Measurements from ENCODE around the gene N4BP2. TPM values are rescaled to one million over a fixed set of nuclear protein-coding genes. Genes with fewer than 3 reads are reported as not detected.

Gene N4BP2
- polyA plus RNA-seq, 1 of the 3 experiments (the other 2 are of a cell fraction), result 1.2 TPM

DNA sequence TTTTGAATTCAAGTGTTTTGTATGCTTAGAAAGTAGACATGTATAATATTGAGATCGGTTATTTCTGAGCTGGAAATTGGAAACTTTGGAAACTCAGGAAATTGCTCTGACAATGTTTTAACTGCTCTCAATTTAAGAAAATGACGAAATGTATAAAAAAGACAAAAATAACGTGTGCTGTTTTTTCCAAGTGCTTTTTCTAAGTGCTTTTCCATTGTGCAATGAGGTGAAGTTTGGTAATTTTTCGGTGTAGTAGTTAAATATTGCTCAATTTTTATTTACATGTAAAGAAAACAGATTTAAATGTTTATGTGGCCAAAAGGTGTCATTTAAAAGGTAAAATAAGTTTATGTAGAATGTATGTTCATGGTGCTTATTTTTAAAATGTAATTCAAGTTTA is 100.8 kb downstream of the N4BP2 start:
- Histone ChIP-seq H3K9me2 (no peaks in the 10 kb centered on the region), H3K4me3 (ENCODE audit: low read depth in 2 of 2, low read length in 1 of 2) (no peak overlapping the region), H3K4me1 (ENCODE audit: control insufficient read depth in 1 of 2, insufficient read depth in 2 of 2, low read depth in 1 of 2, low read length in 1 of 2) (no peaks in the 10 kb centered on the region; a peak in 2 of 4 replicates), H3K9ac (no peak overlapping the region), H3K27ac (ENCODE audit: low read depth in 2 of 2, low read length in 1 of 2) (no peak overlapping the region), H3K79me2 (ENCODE audit: insufficient read depth) (no peaks in the 10 kb centered on the region), H2AFZ (ENCODE audit: low read depth) (no peak overlapping the region), H3K36me3 (replicated peaks in 1 of 2; ENCODE audit: control insufficient read depth in 1 of 2, insufficient read depth in 2 of 2, low read length in 1 of 2) (peaks cover 4 to 23% of the 10 kb centered on the region in 2 experiments), H3F3A (replicated peaks; ENCODE audit: insufficient read depth) (no peaks in the 10 kb centered on the region), H3K9me3 (no peaks in the 10 kb centered on the region), H3K4me2 (no peak overlapping the region), H4K20me1 (ENCODE audit: insufficient read depth) (no peaks in the 10 kb centered on the region), H3K27me3 (ENCODE audit: insufficient read depth) (no peaks in the 10 kb centered on the region)
- 92% methylated on average over 4 of the region's 4 CpGs for WGBS (ENCODE audit: low lambda C conversion rate)
- DNase-seq, result no peak
- POLR2A ChIA-PET, result no interaction called here
- TF ChIP-seq YY1 (IDR thresholded peaks at IDR 0.05; ENCODE audit: low read depth) (no peak), EP300 (IDR thresholded peaks at IDR 0.05; ENCODE audit: borderline replicate concordance in 1 of 2, low read depth in 1 of 2, low read length in 1 of 2) (no peak), TEAD4 (IDR thresholded peaks at IDR 0.05; ENCODE audit: borderline replicate concordance, insufficient read depth) (no peak), GATA2 (CRISPR knock-in tag; IDR thresholded peaks at IDR 0.05) (no peak), GABPA (IDR thresholded peaks at IDR 0.05; ENCODE audit: low read depth) (no peak), SMC3 (IDR thresholded peaks at IDR 0.05; ENCODE audit: low read depth, low read length) (no peak), FOXJ3 (CRISPR knock-in tag; IDR thresholded peaks at IDR 0.05) (no peak), FOSL2 (IDR thresholded peaks at IDR 0.05; ENCODE audit: borderline replicate concordance, low read depth) (no peak), MEF2A (IDR thresholded peaks at IDR 0.05; ENCODE audit: borderline replicate concordance, low read depth) (no peak), JUND (IDR thresholded peaks at IDR 0.05) (no peak), RAD21 (IDR thresholded peaks at IDR 0.05; ENCODE audit: low read length) (no peak), SIN3A (IDR thresholded peaks at IDR 0.05; ENCODE audit: borderline replicate concordance, low read depth, low read length) (no peak), RXRA (IDR thresholded peaks at IDR 0.05; ENCODE audit: borderline replicate concordance, low read depth) (no peak), FOXM1 (IDR thresholded peaks at IDR 0.05; ENCODE audit: low read depth) (no peak), ELF1 (IDR thresholded peaks at IDR 0.05) (no peak)
- TF ChIP-seq, protein P1, sequence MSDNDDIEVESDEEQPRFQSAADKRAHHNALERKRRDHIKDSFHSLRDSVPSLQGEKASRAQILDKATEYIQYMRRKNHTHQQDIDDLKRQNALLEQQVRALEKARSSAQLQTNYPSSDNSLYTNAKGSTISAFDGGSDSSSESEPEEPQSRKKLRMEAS (IDR thresholded peaks at IDR 0.05; ENCODE audit: low read depth), result no peak
- TF ChIP-seq, protein P2, sequence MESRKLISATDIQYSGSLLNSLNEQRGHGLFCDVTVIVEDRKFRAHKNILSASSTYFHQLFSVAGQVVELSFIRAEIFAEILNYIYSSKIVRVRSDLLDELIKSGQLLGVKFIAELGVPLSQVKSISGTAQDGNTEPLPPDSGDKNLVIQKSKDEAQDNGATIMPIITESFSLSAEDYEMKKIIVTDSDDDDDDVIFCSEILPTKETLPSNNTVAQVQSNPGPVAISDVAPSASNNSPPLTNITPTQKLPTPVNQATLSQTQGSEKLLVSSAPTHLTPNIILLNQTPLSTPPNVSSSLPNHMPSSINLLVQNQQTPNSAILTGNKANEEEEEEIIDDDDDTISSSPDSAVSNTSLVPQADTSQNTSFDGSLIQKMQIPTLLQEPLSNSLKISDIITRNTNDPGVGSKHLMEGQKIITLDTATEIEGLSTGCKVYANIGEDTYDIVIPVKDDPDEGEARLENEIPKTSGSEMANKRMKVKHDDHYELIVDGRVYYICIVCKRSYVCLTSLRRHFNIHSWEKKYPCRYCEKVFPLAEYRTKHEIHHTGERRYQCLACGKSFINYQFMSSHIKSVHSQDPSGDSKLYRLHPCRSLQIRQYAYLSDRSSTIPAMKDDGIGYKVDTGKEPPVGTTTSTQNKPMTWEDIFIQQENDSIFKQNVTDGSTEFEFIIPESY (IDR thresholded peaks at IDR 0.05; ENCODE audit: borderline replicate concordance, low read depth), result no peak
- TF ChIP-seq, protein P3, sequence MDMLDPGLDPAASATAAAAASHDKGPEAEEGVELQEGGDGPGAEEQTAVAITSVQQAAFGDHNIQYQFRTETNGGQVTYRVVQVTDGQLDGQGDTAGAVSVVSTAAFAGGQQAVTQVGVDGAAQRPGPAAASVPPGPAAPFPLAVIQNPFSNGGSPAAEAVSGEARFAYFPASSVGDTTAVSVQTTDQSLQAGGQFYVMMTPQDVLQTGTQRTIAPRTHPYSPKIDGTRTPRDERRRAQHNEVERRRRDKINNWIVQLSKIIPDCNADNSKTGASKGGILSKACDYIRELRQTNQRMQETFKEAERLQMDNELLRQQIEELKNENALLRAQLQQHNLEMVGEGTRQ (IDR thresholded peaks at IDR 0.05; ENCODE audit: borderline replicate concordance, low read depth, low read length), result no peak
- CTCF ChIA-PET, result no interaction called here

All from SK-N-SH (cell line).